ENCODE measurements around the gene TMED6.
"Not testable (repeated sequence)": the region's sequence is repeated elsewhere in the genome, so short reads cannot be mapped to it uniquely, and the experiment has no call there.

The TMED6 gene

DNA sequence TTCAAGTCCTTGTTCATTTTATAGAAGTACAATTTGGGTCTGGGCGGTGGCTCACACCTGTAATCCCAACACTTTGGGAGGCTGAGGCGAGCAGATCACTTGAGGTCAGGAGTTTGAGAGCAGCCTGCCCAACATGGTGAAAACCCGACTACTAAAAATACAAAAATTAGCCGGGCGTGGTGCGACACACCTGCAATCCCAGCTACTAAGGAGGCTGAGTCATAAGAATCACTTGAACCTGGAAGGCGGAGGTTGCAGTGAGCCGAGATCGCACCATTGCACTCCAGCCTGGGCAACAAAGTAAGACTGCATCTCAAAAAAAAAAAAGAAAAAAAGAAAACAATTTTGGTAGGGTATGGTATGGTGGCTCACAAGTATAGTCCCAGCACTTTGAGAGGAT is 8.5 kb upstream of the TMED6 start:
- not testable (repeated sequence) for DNase-seq (ENCODE audit: low spot score)

DNA sequence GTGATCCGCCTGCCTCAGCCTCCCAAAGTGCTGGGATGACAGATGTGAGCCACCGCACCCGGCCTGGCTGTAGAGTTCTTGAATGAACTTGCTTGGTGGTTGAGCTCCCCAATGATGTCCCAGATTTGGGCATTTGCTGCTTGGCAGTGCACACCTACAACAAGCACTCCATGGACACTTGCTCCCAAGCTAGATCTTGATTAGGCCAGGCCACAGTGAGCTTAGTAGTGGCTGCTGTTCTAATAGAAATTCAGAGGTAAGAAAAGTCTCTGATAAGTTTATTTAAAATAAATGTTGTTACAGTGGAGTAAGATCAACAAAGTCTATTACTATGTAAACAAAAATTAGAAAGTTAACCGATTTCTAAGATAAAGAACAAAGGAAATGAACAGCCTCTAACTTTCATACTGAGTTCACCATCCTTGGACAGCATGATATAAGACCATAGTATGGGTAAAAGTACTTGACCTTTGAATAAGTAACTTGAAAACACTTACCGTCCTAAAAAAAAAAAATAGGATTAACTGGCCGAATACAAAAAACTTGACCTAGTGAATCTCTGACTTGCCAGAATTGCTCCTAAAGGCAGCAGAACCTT is 951 bp downstream of the TMED6 start:
- DNase-seq (ENCODE audit: low spot score) = no peak

DNA sequence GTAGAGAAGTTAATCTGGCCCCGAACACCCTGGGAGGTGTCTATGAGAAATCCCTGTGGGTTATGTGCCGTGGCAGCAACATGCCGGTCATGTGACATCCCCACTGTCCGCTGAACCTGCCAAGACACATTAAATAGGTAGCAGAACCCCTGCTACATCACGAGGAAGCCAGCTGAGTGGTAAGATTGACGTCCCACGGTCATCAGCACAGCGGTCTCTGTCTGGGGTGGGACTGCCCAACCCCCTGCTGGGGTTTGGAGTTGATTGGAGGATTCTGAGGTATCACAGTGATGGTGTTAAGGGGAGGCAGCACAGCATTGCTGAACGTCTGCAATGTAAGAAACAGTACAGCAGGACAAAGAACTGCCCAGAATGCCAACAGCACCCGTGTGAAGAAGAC is 2.0 kb downstream of the TMED6 start:
- DNase-seq (ENCODE audit: low spot score) = no peak

DNA sequence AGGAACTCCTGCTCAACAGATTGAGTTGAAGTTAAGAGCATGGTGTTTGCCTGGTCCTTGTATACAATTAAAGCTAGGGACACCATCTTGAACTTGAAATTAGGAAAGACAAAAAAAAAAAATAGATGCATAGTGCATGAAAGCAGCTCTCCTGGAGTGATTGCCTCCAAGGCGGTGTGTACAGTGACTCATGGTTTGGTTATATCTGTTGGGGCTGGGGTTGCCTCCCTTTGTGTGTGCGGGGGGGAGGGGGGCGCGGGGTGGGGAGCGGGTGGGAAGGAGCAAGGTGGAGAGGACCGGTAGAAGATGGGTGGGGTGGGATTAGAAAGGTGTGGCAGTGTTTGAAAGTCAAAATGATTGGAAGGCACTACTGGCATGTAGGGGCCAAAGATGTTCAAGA is 3.4 kb downstream of the TMED6 start:
- DNase-seq (ENCODE audit: low spot score) = no peak

DNA sequence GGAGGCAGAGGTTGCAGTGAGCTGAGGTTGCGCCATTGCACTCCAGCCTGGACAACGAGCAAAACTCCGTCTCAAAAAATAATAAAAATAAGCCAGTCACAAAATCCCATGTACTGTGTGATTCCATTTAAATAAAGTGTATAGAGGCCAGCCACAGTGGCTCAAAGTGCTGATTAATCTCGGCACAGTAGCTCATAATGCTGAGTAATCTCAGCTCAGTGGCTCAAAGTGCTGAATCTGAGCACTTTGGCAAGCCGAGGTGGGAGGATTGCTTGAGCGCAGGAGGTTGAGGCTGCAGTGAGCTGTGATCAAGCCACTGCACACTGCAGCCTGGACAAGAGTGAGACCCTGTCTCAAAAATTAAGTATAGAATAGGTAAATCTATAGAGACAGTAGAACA is 4.9 kb downstream of the TMED6 start:
- DNase-seq (ENCODE audit: low spot score) = no peak

DNA sequence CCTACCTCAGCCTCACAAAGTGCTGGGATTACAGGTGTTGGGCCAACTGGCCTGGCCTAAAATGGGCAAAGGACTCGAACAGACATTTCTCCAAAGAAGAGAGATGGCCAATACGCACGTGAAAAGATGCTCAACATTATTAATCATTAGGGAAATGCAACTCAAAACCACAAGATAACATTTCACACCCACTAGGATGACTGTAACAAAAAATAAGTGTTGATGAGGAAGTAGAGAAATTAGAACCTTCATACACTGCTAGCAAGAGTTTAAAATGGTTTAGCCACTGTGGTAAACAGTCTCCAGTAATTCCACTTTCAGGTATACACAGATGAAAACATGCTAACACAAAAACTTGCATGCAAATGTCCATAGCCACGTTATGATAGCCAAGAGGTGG is 5.7 kb downstream of the TMED6 start:
- DNase-seq (ENCODE audit: low spot score) = no peak

DNA sequence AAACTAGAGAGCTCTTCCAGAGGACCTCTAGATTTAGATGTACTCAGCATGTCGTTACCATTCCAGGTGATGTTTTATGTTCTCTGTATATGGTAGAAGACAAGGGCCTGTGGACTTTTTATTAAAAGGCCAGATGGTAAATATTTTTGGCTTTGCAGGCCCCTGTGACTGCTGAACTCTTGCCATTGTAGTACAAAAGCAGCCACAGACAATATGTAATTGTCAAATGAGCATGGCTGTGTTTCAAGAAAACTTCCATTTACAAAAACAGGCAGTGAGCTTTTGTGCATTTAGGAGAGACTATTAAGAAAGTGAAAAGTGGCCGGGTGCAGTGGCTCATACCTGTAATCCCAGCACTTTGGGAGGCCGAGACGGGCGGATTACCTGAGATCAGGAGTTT is 7.4 kb downstream of the TMED6 start:
- no peak for DNase-seq (ENCODE audit: low spot score)

DNA sequence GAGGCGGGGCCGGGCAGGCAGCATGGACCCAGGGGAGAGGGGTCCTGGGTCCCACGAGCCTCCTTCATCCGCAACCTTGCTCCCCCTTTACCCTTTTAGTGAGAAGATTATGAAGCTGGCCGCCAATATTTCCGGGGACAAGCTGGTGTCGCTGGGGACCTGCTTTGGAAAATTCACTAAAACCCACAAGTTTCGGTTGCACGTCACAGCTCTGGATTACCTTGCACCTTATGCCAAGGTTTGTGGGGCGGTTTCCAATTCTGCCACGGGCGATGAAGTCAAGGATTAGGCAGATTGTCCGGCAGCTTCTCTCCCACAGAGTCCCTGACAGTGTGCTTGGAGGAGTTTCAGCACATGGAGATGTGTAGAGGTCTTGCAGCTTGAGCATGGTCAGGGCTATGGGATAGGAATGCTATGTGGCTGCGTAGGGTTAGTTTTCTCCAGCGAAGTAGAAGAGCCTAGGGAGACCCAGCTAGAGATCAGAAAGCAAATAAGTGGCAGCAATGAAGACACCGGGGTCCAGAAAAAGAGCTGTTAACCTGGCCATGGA is 11.4 kb downstream of the TMED6 start:
- no peak for DNase-seq (ENCODE audit: low spot score)

DNA sequence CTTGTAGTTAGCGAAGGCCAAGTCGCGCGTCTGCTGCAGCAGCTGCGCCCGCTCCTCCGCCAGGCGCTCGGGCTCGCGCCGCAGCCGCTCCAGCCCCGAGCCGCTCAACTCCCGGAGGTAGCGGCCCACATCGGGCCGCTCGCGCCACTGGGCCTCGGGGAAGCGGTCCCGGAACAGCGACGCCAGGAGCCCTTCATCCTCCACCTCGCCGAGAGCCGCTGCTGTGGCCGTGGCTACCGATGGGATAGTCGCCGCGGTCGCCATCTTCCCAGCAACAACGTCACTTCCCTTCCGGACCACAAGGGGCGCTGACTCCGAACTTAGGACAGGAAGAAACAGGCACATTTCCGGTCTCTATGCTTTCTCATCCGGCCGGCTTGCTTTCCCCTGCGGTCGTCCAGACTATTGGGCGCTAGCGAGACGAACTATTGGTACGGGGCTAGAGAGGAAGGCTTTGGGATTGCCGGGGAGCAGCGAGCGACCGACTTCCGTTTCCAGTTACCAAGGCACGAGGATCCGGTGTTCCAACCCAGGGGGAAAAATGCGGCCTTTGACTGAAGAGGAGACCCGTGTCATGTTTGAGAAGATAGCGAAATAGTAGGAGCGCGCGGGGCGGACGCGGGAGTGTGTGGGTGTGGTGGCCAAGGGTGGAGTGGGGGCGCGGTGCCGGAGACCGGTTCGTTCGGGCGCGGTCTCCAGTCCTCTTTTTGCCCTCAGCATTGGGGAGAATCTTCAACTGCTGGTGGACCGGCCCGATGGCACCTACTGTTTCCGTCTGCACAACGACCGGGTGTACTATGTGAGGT is 12.1 kb downstream of the TMED6 start, which contains the start of the genes COG8 and NIP7:
Gene COG8, minus strand, starts transcription at position 276 of the 806 bp plus-strand sequence. Its CDS starts 12 bp downstream, at position 264.
Gene NIP7, plus strand, starts transcription at position 484 of the 806 bp plus-strand sequence. Its CDS starts 58 bp downstream, at position 542.
- peak; percentile 91 for DNase-seq (ENCODE audit: low spot score)

DNA sequence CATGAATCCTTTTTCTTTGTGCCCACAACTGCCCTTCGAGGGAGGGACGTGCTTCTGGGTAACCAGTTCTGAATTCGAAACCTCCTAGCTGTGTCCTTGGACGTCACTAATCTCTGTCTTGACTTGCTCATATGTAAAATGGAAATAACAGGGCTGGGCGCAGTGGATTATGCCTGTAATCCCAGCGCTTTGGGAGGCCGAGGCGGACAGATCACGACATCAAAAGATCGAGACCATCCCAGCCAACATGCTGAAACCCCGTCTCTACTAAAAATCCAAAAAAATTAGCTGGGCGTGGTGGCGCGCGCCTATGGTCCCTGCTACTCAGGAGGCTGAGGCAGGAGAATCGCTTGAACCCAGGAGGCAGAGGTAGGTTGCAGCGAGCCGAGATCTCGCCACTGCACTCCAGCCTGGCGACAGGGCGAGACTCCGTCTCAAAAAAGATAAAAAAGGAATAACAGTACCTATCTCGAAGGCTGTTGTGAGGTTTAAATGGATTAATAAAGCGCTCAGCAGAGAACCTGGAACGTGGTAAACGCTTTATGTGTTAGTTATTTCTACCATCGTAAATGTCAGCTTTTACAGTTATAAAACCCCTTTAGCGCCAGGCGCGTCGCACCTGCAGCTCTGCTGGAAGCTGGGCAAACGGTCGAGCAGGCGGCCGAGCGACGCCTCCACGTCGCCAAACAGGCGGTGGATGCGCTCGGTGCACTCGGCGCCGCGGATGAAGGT is 12.9 kb downstream of the TMED6 start:
- DNase-seq (ENCODE audit: low spot score) = no peak

DNA sequence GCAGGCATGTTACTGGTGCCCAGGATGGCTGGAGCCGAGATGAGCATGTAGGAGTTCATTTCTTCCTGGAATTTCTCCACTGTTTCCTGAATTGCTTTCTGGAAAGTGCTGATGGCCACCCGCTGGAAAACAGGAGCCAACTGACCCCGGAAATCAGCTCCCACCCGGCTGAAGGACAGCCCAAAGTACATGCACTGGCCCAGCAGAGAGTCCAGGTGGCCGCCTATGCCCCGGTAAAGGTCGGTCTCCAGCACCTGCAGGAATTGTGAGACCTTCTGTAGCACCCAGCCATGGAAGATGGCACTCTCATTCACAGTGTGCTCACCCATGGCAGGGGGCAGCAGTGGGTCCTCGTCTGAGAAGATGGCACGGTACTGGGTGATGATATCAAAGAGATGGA is 16.9 kb downstream of the TMED6 start:
- no peak for DNase-seq (ENCODE audit: low spot score)

DNA sequence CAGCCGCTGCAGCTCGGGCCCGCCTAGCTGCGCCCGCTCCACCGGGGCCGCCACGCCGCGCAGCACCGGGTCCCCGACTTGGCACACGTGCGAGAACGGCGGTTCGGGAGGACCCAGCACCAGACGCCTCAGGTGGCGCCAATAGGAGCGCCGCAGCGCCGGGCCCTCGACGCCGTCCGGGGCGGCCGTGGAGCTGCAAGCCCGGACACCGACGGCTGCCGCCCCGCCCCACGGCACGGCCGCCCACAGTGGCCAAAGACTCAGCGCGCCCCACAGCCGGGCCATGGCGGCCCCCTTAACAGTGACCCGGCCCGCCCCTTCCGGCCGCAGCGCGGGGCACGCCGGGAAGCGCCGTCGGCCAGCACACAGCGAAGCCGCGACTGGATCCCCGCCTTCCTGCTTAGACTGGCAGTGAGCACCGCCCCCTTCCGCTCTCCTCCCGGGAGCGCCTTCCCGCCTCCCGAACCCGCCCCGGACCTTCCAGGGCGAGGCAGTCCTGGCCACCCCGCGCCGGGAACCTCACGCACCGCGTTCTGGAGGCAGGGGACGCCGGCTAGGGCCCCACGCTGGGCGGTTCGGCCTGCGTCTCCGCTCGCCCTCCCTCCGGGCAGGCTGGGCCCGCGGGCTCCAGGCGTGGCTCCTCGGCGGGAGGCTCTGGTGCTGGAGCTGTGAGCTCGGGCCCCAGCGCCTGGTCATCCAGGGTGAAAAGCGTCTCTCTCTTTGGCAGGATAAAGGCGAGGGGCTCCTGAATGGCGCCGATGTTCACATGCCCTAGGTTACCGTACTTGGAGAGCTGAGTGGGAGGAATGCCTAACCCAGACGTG is 21.1 kb downstream of the TMED6 start, which contains the start of gene PDF:
Gene PDF, minus strand, starts transcription at position 303 of the 824 bp plus-strand sequence. Its CDS starts 18 bp downstream, at position 285.
- DNase-seq (ENCODE audit: low spot score) = peak; percentile 80

DNA sequence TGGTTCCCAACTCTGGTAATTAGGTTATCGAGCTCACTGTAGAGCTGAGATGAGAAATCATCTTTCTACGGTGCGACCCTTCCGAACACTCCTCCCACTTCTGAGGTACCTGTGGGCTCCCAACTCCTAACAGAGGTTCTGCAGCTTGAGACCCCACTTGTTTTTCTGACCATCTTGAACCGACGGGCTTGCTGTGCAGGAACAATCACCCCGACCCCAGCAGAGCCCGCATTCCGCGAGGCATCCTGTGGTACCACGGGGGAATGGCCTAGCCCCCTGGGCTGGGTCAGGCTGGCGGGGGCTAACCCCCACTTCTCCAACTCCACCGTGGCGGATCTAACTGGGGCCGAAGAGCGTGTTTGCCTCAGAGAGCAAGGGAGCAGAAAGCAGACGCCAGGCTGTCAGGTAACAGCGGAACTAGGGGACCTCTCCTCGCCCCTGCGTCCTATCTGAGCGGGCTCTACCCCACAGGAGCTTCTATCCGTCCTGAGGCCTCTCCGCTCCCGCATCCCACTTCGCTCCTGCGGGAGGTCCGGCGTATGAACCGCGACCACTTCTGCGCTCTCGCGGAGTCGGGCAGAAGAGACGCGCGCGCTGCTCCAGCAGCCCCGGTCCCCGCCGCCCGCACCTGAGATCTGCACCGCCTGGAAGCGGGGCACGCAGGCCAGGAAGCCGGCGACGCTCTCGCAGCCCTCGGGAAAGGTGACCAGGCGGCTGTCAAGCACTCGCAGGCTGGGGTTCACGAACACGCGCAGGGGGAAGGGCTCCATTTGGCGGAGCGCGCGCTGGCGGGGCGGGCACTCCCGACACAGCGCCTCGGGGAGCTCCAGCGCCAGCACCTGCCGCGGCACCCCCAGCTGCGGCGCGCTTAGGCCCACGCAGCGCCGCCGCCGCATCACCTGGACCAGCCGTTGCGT is 22.0 kb downstream of the TMED6 start:
- peak; percentile 33 for DNase-seq (ENCODE audit: low spot score)

DNA sequence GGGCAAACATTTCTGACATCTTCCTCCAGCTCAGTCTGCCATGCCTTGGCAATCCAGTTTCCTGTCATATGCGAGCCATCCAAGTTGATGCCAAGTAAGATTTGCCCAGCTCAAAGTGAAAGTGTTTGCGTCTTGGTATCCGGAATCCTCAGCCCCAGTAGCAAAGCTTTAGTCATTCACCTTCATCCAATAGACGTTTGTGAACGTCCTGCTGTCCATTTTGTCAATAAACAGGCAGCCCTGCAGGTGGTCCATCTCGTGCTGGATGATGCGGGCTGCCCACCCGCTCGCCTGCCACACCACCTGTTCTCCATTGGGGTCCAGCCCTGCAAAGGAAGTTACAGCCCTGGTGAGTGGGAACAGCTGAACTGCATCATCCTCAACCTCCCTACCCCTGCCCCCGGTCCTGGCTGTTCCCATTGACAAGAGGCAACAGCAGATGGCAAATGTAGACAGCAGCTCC is 22.7 kb downstream of the TMED6 start:
- DNase-seq (ENCODE audit: low spot score) = no peak

DNA sequence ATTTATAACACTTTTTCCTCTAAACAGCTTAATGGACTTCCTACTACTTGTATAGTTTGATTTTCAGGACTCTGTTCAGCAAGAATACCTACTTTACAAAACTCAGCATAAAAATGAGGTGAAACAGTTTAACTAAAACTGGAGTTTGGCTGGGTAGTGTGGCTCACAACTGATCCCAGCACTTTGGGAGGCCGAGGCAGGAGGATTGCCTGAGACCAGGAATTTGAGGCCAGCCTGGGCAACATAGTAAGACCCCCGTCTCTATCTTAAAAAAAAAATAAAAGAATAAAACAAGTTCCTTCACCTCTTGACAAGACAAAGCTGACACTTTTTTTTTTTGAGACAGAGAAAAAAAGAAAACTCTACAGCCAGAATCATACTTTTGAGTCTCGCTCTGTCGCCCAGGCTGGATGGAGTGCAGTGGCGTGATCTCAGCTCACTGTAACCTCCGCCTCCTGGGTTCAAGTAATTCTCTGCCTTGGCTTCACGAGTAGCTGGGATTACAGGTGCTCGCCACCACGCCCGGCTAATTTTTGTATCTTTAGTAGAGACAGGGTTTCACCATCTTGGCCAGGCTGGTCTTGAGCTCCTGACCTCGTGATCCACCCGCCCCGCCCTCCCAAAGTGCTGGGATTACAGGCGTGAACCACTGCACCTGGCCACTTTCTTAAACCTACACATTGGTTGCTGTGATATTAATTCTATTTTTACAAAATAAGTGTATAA is 23.8 kb downstream of the TMED6 start:
- DNase-seq (ENCODE audit: low spot score) = no peak

DNA sequence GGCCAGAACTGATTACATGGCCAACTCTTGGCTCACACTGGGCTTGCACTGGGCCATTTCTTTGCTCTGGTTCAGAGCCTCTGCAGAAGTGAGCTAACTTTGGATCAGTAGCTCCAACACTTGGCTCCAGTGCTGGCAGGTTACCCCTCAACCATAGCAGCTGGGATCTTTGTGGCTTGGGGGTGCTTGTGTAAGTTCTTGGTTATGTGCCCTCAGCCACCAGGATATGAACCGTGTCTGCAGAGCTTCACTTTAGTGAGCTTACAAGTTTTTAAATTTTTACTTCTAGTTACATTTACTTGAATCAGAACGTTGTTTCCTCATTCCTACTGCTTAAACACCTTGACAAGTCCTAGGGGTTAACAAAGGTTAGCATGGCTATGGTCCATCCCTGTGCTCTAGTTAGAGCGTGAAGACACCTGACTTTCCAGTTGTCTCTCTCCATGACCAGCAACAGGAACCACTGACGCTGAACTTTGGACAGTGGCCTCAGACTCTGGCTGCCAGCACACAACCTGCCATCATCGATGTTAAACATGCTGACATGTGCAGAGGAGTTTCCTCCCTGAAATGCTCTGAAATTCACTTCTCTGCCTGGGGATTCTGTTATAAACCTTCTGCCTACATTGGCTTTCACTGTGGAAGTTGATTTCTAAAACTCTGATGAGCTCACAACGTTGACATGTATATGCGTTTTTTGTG is 25.3 kb downstream of the TMED6 start:
- no peak for DNase-seq (ENCODE audit: low spot score)

DNA sequence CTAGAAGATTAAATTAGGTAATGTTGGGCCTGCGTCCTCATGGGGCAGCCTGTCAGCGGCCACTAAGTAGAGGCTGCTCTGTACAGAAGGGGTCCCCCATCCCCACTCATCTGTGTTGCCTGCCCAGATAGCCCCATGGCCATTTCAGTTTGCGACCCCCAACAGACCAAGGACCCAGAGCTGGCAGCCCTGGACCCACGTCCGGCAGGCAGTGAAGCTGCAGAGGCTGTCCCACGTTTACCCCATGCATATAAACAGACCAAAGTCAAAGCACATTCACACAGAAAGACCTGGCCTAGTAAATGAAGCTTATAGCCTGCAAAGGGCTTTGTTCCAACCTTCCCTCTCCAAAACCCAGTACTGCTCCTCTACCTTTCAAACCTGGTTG is 25.8 kb downstream of the TMED6 start:
- DNase-seq (ENCODE audit: low spot score) = no peak

DNA sequence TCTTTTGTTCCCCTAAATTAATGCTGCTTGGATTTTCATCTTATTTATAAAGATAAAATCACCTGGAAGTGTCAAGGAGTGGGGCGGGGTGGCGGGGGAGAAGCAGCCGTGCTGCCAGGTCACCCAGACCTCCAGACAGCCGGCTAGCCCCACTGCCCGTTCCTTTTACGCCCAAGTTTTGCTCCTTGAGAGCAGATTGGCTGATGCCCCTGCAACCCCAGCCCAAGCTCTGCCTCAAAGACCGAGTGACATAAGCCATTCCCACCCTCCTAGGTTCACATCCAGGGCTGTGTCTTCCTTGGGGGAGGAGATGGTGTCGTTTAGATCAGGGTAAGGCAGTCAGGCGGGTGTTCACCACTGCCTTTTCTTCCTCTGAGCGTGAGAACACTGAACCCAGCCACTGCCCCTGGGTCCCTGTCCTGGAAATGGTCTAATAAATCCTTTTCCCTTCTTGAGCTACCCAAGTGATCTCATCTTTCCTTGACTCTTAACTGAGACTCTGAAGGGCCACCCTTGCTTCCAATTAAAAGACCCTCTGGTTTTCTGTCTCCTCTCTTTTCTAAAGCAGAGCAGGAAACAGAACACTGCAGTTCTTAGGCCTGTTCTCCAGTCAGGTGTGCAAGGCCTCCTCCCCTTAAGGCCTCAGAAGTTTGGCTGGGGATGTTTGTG is 26.9 kb downstream of the TMED6 start:
- DNase-seq (ENCODE audit: low spot score) = no peak

Measured in CD4-positive, alpha-beta T cell treated with Interleukin-6 at 100 ng/mL for 8 hours (primary cell).